Hematopoietic multipotent progenitor cell treated with erythropoietin and hydrocortisone succinate and interleukin-3 and kit ligand, for 6 days (in vitro differentiated cells): ENCODE data around the gene INF2.

Source experiments
- DNase-seq: peaks from one replicate; pipeline ENCODE4 v3.0.0-alpha.2; 2015

Gene INF2

GRCh38 chr14:104739546-104740516 lies 50.4 kb downstream of the INF2 start:
- DNase-seq = no peak

- DNase-seq = no peak
Observed at GRCh38 chr14:104741108-104741802, 51.8 kb downstream of the INF2 start.

GRCh38 chr14:104741803-104742251 lies 52.4 kb downstream of the INF2 start:
- no peak for DNase-seq

- DNase-seq = no peak
Observed at GRCh38 chr14:104742586-104743455, 53.4 kb downstream of the INF2 start.

- DNase-seq = no peak
Observed at GRCh38 chr14:104743461-104744380, 54.3 kb downstream of the INF2 start.

GRCh38 chr14:104744484-104744883 lies 55.1 kb downstream of the INF2 start:
- DNase-seq = no peak

- DNase-seq = no peak
Observed at GRCh38 chr14:104745431-104745830, 56.0 kb downstream of the INF2 start.

GRCh38 chr14:104746071-104746545 lies 56.7 kb downstream of the INF2 start:
- no peak for DNase-seq

GRCh38 chr14:104746934-104747481 lies 57.6 kb downstream of the INF2 start:
- no peak for DNase-seq

GRCh38 chr14:104747876-104748275 lies 58.5 kb downstream of the INF2 start:
- DNase-seq = no peak

- DNase-seq = no peak
Observed at GRCh38 chr14:104749111-104749649, 59.8 kb downstream of the INF2 start.

- no peak for DNase-seq
Observed at GRCh38 chr14:104750056-104750752, 60.8 kb downstream of the INF2 start.

- DNase-seq = peak; percentile 56
Observed at GRCh38 chr14:104750753-104751057, 61.3 kb downstream of the INF2 start.

GRCh38 chr14:104751539-104752422 lies 62.4 kb downstream of the INF2 start:
- no peak for DNase-seq

GRCh38 chr14:104752423-104752734 lies 63.0 kb downstream of the INF2 start:
- DNase-seq = no peak

- DNase-seq = peak; percentile 100
Observed at GRCh38 chr14:104752735-104753527, 63.5 kb downstream of the INF2 start, which contains the start of gene SIVA1. Gene SIVA1 (plus strand): TSS chr14:104753147. CDS start chr14:104753202, 55 bp downstream.

- DNase-seq = peak; percentile 31
Observed at GRCh38 chr14:104753528-104754212, 64.3 kb downstream of the INF2 start.
